Stimulated activated CD4-positive, alpha-beta T cell treated with anti-CD3 and anti-CD28 coated beads, Interleukin-4, amount 100 ng/mL, for 4 hours (primary cell): Measurements from ENCODE around the gene TSPAN11.
"Not testable (repeated sequence)": the region's sequence is repeated elsewhere in the genome, so short reads cannot be mapped to it uniquely, and the experiment has no call there.

Source experiments
- DNase-seq, 2 experiments: peaks; one replicate each; pipeline ENCODE4 v3.0.0-alpha.2; 2020

TSPAN11 gene

GRCh38 chr12:31005256-31005943 is 78.9 kb downstream of the TSPAN11 start:
- no peak for DNase-seq

DNA sequence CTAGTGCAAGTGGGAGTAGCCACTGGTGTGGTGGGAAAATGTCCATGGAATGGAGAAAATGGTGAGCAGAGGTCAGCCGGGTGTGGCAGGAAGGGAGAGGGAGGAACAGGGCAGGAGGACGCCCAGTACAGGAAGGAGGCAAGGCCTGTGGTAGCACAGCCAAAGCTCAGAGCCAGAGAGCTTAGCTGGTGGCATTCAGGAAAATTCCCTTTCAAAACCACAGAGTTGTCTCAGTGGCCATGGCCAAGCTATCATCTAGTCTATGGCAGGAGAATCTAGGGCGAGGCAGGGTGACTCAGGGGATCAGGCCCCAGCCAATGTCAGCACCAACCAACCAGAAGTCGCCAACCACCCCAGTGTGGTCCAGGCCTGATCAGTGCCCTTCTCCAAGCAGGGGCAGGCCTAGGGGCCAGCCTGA is 79.4 kb downstream of the TSPAN11 start:
- no peak for DNase-seq

- no peak for DNase-seq
Measured at GRCh38 chr12:31006416-31007152, 80.0 kb downstream of the TSPAN11 start.

DNA sequence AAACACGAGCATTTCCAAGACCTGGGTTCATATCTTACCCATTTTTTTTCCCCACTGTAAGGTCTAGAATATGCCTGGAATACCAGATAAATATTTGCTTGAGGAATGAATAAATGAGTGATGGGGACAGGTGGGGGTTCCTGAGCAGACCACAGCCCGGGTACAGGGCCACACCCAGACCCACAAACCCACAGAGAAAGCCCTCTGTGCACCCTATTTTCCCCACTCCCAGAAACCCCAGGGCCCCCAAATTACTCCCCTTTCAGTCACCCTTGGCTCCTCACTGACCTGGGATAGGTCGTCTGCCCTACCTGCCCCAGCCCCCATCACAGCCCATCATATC is 80.6 kb downstream of the TSPAN11 start:
- no peak for DNase-seq

GRCh38 chr12:31007636-31008175 is 81.2 kb downstream of the TSPAN11 start:
- no peak for DNase-seq

DNA sequence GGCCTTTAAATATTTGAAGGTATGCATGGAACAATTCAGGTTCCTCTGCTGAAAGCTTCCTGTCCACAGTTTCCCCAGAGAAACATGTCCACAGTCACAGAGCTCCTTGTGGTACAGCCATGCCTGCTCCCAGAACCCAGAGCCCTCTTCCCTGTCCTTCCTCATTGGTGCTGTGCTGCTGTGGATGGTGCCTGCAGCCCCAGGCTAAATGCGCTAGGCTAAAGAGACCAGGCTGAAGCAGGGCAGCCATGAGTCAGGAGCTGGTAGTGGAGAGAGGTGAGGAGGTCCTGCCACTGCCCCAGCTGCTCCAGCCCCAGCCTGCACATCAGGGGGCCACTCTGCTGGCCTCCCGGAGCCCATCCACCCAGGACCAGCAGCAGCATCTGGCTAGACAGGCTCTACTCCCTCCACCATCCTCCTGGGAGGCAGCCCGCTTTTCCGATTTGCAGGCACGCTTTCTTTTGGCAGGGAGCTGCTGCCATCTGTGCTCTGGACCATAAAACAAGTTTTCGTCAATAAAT is 81.8 kb downstream of the TSPAN11 start:
- no peak for DNase-seq

DNA sequence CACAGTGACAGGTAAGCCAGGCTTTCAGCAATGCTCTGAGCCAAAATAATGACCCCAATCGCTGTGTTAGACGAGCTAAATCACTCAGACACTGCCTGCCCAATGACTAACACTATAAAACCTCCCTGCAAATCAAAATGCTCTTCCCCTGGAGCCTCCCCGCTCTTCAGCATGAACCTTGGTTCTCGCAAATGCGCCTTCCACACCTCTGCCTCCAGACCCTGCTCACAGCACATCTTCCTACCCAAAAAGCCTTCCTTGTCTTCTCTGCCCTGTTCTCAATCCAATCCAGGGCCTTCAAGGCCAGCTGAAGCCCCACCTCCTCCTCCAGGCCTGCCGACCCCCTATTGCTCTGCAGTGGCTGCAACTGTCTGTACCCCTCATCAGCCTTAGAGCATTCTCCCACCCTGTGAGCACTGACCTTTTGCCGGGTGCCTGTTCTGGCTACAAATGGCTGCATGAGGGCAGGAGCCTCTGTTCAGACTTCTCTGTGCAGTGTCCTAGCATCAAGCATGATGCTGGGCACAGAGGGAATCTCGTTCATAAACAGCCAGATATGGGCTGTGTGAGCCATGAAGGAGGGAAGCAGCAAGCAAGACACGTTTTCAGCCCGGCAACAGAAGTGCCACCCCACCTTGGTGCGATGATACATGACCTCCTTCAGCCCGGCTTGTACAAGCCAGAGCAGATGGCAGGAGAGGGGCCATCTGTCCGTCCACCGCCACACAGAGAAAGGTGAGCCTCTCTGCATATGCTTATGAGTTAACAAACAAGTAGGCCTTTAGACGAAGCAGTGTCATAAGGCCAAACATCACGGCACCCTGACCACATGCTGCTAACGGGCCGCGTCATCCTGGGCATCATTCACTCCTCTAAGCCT is 82.7 kb downstream of the TSPAN11 start:
- DNase-seq = no peak

- no peak for DNase-seq
Measured at GRCh38 chr12:31009976-31010375, 83.4 kb downstream of the TSPAN11 start.

- DNase-seq = no peak
Measured at GRCh38 chr12:31011336-31011735, 84.8 kb downstream of the TSPAN11 start.

DNA sequence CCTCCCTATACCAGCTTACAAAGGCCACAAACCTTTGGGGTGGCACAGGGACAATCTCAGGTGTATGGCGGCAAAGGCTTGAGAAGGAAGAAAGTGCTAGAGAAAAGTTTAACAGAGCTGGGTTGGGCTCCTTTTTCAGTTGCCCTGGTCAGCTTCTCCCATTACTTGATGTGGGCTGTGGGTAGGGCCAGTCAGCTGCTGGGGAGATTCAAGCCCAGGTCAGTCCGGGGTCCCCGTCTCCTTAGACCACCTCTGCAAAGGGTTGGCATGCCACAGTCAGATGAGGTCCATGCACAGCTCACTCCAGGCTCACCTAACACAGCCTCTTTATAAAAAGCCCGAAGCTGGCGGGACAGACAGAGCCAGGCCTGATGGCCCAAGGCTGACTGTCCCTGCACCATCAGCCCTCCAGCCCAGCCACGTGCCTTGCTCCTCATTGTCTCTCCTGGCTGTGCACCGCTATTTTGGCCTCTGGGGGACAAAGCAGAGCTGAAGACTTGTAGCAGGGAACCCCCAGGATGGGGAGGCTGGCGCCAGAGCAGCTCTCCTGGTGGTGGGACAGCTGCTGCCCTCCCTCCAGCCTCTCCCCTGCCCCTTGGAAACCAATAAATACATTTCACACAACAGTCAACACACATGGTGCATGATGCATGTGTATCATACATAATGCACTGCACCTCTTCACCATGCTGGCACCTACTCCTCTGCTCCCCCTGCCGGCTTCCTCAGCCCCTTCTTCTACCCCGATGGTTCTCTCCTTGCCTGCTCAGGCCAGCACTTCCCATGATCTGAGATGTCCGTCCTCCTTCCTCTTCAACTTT is 85.4 kb downstream of the TSPAN11 start:
- DNase-seq = no peak

DNA sequence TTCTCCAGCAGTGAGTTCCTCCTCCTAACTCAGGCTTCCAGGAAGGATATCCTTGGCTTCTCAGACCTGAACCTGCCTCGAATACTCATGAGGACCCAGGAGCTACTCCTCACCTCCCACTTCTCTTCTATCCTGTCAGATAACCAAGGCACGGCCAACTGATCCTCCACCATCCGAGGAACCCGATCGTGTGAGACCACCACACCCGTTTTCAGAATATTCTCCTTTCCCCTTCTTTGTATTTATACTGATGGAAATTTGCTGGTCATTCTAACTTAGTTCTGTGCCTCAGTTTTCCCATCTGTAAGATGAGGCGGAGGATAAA is 86.0 kb downstream of the TSPAN11 start:
- not testable (repeated sequence) for DNase-seq

DNA sequence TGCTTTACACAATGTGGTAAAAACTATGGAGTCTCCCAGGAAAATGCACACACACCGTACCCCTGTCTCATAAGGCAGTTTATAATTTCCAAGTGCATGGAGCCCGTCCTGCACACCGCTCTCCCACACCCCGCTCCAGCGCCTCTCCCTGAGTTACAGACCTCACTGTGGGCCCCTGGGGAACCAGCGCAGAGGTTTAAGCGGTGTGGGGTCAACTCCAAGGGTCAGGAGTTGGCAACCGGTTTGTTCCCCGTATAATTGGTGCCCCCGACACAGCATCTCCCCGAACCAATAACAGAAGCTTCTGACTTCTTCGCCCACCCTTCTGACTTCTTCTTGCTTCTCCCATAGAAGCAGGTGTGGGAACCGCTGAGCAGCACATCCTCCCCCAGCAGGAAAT is 88.7 kb downstream of the TSPAN11 start:
- DNase-seq = no peak

DNA sequence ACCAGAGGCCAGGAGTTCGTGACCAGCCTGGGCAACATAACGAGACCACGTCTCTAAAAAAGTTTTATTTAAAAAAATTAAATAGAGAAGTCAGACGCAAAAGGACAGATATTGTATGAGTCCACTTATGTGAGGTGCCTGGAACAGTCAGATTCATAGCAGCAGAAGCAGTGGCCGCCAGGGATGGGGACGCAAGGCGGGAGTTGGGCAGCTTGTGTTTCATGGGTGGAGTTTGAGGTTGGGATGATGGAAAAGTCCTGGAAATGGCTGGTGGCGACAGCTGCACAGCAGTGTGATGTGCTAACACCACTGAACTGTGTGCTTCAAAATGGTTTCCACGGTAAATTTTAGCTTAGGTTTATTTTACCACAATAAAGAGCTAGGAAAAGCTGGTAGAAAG is 89.5 kb downstream of the TSPAN11 start:
- no peak for DNase-seq

GRCh38 chr12:31017535-31017934 is 91.0 kb downstream of the TSPAN11 start:
- no peak for DNase-seq

DNA sequence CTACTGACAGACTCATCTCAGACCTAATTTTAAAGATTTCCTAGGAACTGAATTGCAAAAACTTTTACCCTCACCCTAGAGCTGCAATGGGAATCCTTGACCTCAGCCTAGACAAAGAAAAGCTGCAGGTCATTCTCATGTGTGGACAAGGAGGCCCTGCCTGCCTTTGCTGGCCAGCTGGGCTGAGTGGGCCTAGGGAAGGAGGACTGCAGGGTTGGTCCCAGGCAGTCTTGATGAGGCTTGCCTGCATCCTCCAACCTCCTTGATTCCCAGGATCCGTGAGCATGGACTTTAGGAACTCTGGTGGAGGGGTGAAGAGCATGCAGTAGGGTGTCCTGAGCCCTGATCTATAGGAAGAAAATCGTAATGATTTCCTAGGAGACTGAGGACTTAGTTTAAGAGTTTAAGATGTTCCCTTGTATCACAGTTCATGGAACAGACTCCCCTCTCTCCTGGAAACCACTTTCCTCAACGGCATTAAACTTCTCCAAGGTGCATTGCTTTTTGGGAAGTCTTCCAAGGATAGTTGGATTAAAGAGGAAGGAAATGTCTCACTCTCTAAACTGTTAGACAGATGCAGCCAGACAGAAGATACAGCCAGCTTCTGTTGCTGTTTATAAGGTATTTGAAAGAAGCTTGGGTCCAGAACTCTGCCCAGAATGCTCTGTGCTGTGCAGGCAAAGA is 91.7 kb downstream of the TSPAN11 start:
- DNase-seq = no peak

DNA sequence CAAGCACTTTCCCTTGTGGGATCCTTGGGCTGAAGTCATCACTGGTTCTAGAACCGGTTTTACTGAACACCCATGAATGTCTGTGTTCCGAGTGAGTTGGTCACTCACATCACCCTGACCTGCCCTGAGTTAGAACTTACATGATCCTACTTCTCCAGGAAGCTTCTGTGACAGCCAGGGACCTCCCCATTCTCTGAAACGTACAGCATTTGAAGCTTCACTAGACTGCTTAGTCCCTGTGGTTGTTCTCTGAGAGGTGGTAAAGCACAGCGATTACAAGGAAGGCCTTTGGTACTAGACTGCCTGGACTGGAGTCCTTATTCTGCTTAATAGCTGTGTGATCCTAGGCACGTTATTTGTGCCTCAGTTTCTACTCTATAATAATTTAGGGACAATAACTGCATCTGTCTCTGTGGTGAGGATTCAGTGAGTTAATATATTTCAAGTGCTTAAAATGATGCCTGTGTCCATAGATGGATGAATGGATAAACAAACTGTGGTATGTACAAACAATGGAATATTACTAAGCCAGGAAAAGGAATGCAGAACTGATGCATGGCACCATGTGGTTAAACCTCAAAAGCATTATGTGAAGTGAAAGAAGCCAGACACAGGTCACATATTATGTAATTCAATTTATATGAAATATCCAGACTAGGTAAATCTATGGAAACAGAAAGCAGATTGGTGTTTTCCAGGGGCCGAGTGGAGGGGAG is 92.4 kb downstream of the TSPAN11 start:
- no peak for DNase-seq

DNA sequence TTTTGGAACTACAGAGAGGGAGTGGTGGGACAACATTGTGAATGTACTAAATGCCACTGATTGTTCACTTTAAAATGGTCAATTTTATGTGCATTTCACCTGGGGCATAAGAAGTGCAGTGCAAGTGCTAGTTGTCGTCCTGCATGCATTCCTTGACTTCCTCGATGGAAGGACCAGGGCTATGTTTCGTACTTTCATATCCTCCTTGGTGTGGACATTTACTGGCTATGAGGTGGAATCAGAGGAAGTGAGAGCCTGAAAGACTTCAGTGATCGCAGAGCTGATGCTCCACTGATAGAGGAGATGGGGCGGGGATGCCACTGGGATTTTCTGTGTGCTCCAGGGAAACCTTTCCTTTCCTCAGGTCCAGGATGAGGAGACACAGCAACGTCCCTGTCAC is 93.0 kb downstream of the TSPAN11 start:
- no peak for DNase-seq

DNA sequence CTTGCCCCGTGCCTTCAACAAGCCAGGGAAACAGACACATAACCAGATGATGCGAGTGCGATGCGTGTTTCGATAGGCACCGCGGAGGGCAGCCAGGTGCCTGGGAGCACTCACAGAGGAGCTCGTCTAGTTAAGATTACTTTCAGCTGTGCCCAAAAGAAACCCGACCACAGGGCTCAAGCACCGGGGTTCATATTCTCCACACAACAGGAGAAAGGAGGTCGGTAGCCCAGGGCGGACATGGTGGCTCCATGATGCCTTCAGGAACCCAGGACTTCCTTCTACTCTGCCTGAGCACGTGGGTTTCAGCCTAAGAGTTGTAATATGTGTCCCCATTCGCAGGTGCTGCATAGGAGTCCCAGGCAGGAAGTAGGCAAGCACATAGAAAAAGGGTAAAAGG is 93.4 kb downstream of the TSPAN11 start:
- DNase-seq = no peak

GRCh38 chr12:31020385-31021166 is 94.0 kb downstream of the TSPAN11 start:
- DNase-seq = no peak

GRCh38 chr12:31021181-31021580 is 94.6 kb downstream of the TSPAN11 start:
- DNase-seq = no peak
